Fibroblast of villous mesenchyme (primary cell): ENCODE measurements around the gene UGT1A6. TPM values are rescaled to one million over a fixed set of nuclear protein-coding genes. Genes with fewer than 3 reads are reported as not detected.
"Not testable (repeated sequence)": the region's sequence is repeated elsewhere in the genome, so short reads cannot be mapped to it uniquely, and the experiment has no call there.

Source experiments
- DNase-seq: peaks from one replicate; pipeline ENCODE4 v3.0.0-alpha.2; 2010; ENCODE audit warnings: low read depth
- H3K4me3 ChIP-seq: 2 replicates; pipeline ENCODE4 v1.5.1; 2011; ENCODE audit warnings: low read depth, mild to moderate bottlenecking, low read length
- CTCF ChIP-seq: IDR thresholded peaks from 2 replicates; pipeline ENCODE4 v1.5.1; 2012; ENCODE audit warnings: low read depth, mild to moderate bottlenecking, low read length; ENCODE audit not compliant: insufficient read depth
- total RNA-seq: library from RNA; depleted of rRNA; stranded (reverse); fragments of >200 nt; gene quantifications from 2 replicates; pipeline ENCODE4 v1.2.3, GENCODE V29; 2012

The UGT1A6 gene
- total RNA-seq, 1 donor, result not detected

GRCh38 chr2:233691443-233692433 lies 952 bp upstream of the UGT1A6 start:
- no peak overlapping the region for H3K4me3 ChIP-seq
- no peak for DNase-seq
- no peak for TF ChIP-seq CTCF

GRCh38 chr2:233693963-233694362 lies 1.3 kb downstream of the UGT1A6 start:
- no peak for TF ChIP-seq CTCF
- DNase-seq, result no peak
- no peak overlapping the region for H3K4me3 ChIP-seq

- no peak overlapping the region for H3K4me3 ChIP-seq
- DNase-seq, result no peak
- no peak for TF ChIP-seq CTCF
Observed at GRCh38 chr2:233698740-233699139, 6.0 kb downstream of the UGT1A6 start.

- TF ChIP-seq CTCF, result no peak
- no peak for DNase-seq
- no peak overlapping the region for H3K4me3 ChIP-seq
Observed at GRCh38 chr2:233699424-233700027, 6.8 kb downstream of the UGT1A6 start.

GRCh38 chr2:233700028-233700635 lies 7.4 kb downstream of the UGT1A6 start:
- TF ChIP-seq CTCF, result no peak
- no peak overlapping the region for H3K4me3 ChIP-seq
- peak; percentile 97 for DNase-seq

GRCh38 chr2:233700842-233701241 lies 8.2 kb downstream of the UGT1A6 start:
- not testable (repeated sequence) for H3K4me3 ChIP-seq, DNase-seq

- no peak for DNase-seq
- H3K4me3 ChIP-seq, result no peak overlapping the region
- no peak for TF ChIP-seq CTCF
Observed at GRCh38 chr2:233702238-233702637, 9.5 kb downstream of the UGT1A6 start.
